AG09309 (cell line): ENCODE results near the gene MAP4K4.
"Not testable (repeated sequence)": the region's sequence is repeated elsewhere in the genome, so short reads cannot be mapped to it uniquely, and the experiment has no call there.

Source experiments
- DNase-seq: peaks from one replicate; pipeline ENCODE4 v3.0.0-alpha.2; 2010; ENCODE audit warnings: low read depth
- H3K4me3 ChIP-seq: 2 replicates; pipeline ENCODE4 v1.5.1; 2011; ENCODE audit warnings: mild to moderate bottlenecking, low read depth, low read length, moderate library complexity; ENCODE audit not compliant: control insufficient read depth
- CTCF ChIP-seq: IDR thresholded peaks from 2 replicates; pipeline ENCODE4 v1.5.1; 2011; ENCODE audit warnings: mild to moderate bottlenecking, low read depth, low read length, inconsistent platforms; ENCODE audit not compliant: insufficient read depth, control insufficient read depth; ENCODE audit errors: missing control alignments

The MAP4K4 gene

GRCh38 chr2:101921319-101921952 is 223.9 kb downstream of the MAP4K4 start:
- no peak for TF ChIP-seq CTCF
- H3K4me3 ChIP-seq, result no peak overlapping the region
- no peak for DNase-seq

- H3K4me3 ChIP-seq, result no peak overlapping the region
- no peak for TF ChIP-seq CTCF
- DNase-seq, result no peak
These were observed 224.4 kb downstream of the MAP4K4 start for GRCh38 chr2:101921953-101922325.

GRCh38 chr2:101924311-101924710 is 226.8 kb downstream of the MAP4K4 start:
- not testable (repeated sequence) for DNase-seq, H3K4me3 ChIP-seq

- DNase-seq, result no peak
- H3K4me3 ChIP-seq, result no peak overlapping the region
- TF ChIP-seq CTCF, result no peak
These were observed 232.5 kb downstream of the MAP4K4 start for GRCh38 chr2:101930019-101930418.

- H3K4me3 ChIP-seq, result no peak overlapping the region
- DNase-seq, result no peak
- TF ChIP-seq CTCF, result no peak
These were observed 233.3 kb downstream of the MAP4K4 start for GRCh38 chr2:101930847-101931246.

GRCh38 chr2:101931402-101931801 is 233.9 kb downstream of the MAP4K4 start:
- DNase-seq, result no peak
- H3K4me3 ChIP-seq, result no peak overlapping the region
- no peak for TF ChIP-seq CTCF

GRCh38 chr2:101935764-101936163 is 238.3 kb downstream of the MAP4K4 start:
- DNase-seq, H3K4me3 ChIP-seq: not testable (repeated sequence)

- no peak for TF ChIP-seq CTCF
- no peak overlapping the region for H3K4me3 ChIP-seq
- DNase-seq, result no peak
These were observed 245.3 kb downstream of the MAP4K4 start for GRCh38 chr2:101942851-101943250.
